ENCODE data around the gene RAMACL.

RAMACL gene

DNA sequence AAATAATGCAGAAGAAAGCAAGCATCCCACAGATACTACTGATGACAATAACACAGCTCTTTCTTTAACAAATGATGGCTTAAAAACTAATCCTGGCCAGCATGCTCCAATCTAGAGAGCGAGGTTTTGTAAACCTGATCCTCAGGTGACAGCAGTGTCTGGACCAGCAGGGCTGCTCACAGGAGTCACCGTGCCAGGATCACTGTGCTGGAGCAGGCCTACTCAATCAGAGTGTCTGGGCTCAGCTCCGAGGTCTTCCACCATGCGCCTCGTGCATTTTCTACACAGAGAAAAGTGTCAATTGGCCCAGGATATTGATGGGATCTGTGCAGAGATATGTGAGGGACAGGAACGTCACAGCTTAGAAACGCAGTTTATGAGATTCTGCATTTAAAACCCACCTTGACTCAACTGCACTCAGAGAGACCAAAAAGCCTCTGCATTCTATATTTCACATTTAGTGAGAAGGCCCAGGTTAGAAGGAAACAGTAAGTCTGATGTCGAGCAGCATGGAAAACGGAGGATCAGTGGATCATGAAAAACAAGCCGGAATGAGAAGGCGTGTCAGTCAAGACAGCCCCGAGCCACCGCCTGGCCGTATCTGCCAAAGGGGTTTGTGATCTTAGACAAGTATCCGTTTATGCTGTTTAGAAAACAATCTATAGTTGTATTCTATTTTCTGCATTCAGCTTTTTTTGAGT is 7.8 kb downstream of the RAMACL start:
- no peak overlapping the region for H3K27ac ChIP-seq (ENCODE audit: extremely low read depth, low read depth, low read length)
- no peaks in the 10 kb centered on the region; the same call in 1 of the 2 replicates for H3K4me1 ChIP-seq (ENCODE audit: control insufficient read depth, insufficient read depth, low read length)
- POLR2A ChIA-PET: no interaction called here
- H3K9me3 ChIP-seq (ENCODE audit: control insufficient read depth, insufficient read depth, low read depth, low read length): no peaks in the 10 kb centered on the region
- no peak overlapping the region for H3K4me3 ChIP-seq (ENCODE audit: low read depth, low read length)
- TF ChIP-seq ZNF555 (tag by site-specific recombination; conservative IDR thresholded peaks at IDR 0.05) (no peak), ZNF654 (tag by site-specific recombination; IDR thresholded peaks at IDR 0.05; ENCODE audit: low read depth) (no peak), SP7 (tag by site-specific recombination; IDR thresholded peaks at IDR 0.05) (no peak), ZNF843 (tag by site-specific recombination; IDR thresholded peaks at IDR 0.05) (no peak), MZF1 (tag by site-specific recombination; IDR thresholded peaks at IDR 0.05; ENCODE audit: borderline replicate concordance) (no peak), ZNF266 (tag by site-specific recombination; IDR thresholded peaks at IDR 0.05; ENCODE audit: low read depth) (no peak)
- CTCF ChIA-PET: no interaction called here
- H3K36me3 ChIP-seq (ENCODE audit: control insufficient read depth in 2 of 2, insufficient read depth in 1 of 2, low read length in 2 of 2): no peaks in the 10 kb centered on the region

DNA sequence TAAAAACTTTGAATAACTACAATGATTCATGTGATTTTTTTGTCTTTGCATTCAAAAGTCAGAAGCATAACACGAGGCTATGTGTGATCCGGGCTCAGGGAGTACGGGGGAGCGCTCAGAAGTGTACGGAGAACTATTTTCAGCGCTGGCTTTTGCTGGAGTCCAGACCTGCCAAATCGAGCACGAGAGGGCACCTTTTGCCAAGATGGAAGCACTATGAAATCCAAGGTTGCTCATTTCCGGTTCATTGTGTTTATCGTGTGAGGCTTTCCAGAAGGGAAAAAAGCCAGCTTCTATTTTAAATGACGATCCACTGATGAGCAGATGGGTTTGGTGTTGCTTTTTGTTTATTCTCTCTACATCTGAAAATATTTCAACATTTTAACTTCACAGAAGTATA is 11.3 kb downstream of the RAMACL start:
- Histone ChIP-seq H3K9me3 (ENCODE audit: control insufficient read depth, insufficient read depth, low read depth, low read length) (no peaks in the 10 kb centered on the region), H3K27ac (ENCODE audit: extremely low read depth, low read depth, low read length) (no peak overlapping the region), H3K4me3 (ENCODE audit: low read depth, low read length) (no peak overlapping the region), H3K36me3 (ENCODE audit: control insufficient read depth in 2 of 2, insufficient read depth in 1 of 2, low read length in 2 of 2) (no peaks in the 10 kb centered on the region), H3K4me1 (ENCODE audit: control insufficient read depth, insufficient read depth, low read length) (peaks cover 8% of the 10 kb centered on the region)
- CTCF ChIA-PET: interaction anchor here (0.9 kb wide), 1 partner anchor 14 kb away, joined by 3 read pairs; no protein-coding TSS in a partner anchor
- POLR2A ChIA-PET: no interaction called here
- TF ChIP-seq, protein P1, sequence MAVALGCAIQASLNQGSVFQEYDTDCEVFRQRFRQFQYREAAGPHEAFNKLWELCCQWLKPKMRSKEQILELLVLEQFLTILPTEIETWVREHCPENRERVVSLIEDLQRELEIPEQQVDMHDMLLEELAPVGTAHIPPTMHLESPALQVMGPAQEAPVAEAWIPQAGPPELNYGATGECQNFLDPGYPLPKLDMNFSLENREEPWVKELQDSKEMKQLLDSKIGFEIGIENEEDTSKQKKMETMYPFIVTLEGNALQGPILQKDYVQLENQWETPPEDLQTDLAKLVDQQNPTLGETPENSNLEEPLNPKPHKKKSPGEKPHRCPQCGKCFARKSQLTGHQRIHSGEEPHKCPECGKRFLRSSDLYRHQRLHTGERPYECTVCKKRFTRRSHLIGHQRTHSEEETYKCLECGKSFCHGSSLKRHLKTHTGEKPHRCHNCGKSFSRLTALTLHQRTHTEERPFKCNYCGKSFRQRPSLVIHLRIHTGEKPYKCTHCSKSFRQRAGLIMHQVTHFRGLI (tag by site-specific recombination; IDR thresholded peaks at IDR 0.05): no peak
- TF ChIP-seq ZNF530 (tag by site-specific recombination; IDR thresholded peaks at IDR 0.05; ENCODE audit: low read depth) (no peak), SCRT2 (tag by site-specific recombination; IDR thresholded peaks at IDR 0.05) (no peak), SP2 (tag by site-specific recombination; IDR thresholded peaks at IDR 0.05) (no peak), ZNF426 (tag by site-specific recombination; IDR thresholded peaks at IDR 0.05) (no peak), SALL2 (tag by site-specific recombination; IDR thresholded peaks at IDR 0.05; ENCODE audit: borderline replicate concordance) (no peak), BCL11A (tag by site-specific recombination; IDR thresholded peaks at IDR 0.05; ENCODE audit: low read depth) (no peak), MYNN (tag by site-specific recombination; IDR thresholded peaks at IDR 0.05; ENCODE audit: borderline replicate concordance) (no peak), SETDB1 (IDR thresholded peaks at IDR 0.05; ENCODE audit: insufficient read length, low read length) (no peak), ZNF792 (tag by site-specific recombination; IDR thresholded peaks at IDR 0.05) (no peak)
- TF ChIP-seq, protein P2, sequence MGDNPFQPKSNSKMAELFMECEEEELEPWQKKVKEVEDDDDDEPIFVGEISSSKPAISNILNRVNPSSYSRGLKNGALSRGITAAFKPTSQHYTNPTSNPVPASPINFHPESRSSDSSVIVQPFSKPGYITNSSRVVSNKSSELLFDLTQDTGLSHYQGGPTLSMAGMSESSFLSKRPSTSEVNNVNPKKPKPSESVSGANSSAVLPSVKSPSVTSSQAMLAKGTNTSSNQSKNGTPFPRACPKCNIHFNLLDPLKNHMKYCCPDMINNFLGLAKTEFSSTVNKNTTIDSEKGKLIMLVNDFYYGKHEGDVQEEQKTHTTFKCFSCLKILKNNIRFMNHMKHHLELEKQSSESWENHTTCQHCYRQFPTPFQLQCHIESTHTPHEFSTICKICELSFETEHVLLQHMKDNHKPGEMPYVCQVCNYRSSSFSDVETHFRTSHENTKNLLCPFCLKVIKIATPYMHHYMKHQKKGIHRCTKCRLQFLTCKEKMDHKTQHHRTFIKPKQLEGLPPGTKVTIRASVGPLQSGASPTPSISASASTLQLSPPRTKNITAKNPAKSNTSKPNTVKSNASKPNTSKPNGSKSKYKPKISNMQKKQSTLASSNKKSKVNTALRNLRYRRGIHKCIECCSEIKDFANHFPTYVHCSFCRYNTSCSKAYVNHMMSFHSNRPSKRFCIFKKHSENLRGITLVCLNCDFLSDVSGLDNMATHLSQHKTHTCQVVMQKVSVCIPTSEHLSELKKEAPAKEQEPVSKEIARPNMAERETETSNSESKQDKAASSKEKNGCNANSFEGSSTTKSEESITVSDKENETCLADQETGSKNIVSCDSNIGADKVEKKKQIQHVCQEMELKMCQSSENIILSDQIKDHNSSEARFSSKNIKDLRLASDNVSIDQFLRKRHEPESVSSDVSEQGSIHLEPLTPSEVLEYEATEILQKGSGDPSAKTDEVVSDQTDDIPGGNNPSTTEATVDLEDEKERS (tag by site-specific recombination; IDR thresholded peaks at IDR 0.05): no peak
- TF ChIP-seq, protein P3, sequence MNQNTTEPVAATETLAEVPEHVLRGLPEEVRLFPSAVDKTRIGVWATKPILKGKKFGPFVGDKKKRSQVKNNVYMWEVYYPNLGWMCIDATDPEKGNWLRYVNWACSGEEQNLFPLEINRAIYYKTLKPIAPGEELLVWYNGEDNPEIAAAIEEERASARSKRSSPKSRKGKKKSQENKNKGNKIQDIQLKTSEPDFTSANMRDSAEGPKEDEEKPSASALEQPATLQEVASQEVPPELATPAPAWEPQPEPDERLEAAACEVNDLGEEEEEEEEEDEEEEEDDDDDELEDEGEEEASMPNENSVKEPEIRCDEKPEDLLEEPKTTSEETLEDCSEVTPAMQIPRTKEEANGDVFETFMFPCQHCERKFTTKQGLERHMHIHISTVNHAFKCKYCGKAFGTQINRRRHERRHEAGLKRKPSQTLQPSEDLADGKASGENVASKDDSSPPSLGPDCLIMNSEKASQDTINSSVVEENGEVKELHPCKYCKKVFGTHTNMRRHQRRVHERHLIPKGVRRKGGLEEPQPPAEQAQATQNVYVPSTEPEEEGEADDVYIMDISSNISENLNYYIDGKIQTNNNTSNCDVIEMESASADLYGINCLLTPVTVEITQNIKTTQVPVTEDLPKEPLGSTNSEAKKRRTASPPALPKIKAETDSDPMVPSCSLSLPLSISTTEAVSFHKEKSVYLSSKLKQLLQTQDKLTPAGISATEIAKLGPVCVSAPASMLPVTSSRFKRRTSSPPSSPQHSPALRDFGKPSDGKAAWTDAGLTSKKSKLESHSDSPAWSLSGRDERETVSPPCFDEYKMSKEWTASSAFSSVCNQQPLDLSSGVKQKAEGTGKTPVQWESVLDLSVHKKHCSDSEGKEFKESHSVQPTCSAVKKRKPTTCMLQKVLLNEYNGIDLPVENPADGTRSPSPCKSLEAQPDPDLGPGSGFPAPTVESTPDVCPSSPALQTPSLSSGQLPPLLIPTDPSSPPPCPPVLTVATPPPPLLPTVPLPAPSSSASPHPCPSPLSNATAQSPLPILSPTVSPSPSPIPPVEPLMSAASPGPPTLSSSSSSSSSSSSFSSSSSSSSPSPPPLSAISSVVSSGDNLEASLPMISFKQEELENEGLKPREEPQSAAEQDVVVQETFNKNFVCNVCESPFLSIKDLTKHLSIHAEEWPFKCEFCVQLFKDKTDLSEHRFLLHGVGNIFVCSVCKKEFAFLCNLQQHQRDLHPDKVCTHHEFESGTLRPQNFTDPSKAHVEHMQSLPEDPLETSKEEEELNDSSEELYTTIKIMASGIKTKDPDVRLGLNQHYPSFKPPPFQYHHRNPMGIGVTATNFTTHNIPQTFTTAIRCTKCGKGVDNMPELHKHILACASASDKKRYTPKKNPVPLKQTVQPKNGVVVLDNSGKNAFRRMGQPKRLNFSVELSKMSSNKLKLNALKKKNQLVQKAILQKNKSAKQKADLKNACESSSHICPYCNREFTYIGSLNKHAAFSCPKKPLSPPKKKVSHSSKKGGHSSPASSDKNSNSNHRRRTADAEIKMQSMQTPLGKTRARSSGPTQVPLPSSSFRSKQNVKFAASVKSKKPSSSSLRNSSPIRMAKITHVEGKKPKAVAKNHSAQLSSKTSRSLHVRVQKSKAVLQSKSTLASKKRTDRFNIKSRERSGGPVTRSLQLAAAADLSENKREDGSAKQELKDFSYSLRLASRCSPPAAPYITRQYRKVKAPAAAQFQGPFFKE (tag by site-specific recombination; IDR thresholded peaks at IDR 0.05; ENCODE audit: borderline replicate concordance): no peak
- TF ChIP-seq, protein P4, sequence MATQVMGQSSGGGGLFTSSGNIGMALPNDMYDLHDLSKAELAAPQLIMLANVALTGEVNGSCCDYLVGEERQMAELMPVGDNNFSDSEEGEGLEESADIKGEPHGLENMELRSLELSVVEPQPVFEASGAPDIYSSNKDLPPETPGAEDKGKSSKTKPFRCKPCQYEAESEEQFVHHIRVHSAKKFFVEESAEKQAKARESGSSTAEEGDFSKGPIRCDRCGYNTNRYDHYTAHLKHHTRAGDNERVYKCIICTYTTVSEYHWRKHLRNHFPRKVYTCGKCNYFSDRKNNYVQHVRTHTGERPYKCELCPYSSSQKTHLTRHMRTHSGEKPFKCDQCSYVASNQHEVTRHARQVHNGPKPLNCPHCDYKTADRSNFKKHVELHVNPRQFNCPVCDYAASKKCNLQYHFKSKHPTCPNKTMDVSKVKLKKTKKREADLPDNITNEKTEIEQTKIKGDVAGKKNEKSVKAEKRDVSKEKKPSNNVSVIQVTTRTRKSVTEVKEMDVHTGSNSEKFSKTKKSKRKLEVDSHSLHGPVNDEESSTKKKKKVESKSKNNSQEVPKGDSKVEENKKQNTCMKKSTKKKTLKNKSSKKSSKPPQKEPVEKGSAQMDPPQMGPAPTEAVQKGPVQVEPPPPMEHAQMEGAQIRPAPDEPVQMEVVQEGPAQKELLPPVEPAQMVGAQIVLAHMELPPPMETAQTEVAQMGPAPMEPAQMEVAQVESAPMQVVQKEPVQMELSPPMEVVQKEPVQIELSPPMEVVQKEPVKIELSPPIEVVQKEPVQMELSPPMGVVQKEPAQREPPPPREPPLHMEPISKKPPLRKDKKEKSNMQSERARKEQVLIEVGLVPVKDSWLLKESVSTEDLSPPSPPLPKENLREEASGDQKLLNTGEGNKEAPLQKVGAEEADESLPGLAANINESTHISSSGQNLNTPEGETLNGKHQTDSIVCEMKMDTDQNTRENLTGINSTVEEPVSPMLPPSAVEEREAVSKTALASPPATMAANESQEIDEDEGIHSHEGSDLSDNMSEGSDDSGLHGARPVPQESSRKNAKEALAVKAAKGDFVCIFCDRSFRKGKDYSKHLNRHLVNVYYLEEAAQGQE (tag by site-specific recombination; IDR thresholded peaks at IDR 0.05): no peak
